HuH-7 (cell line): Measurements from ENCODE around the gene GSK3A.

ENCODE experiments used
- DNase-seq: peaks from one replicate; pipeline ENCODE4 v3.0.0; 2011; ENCODE audit warnings: low spot score

GSK3A gene

GRCh38 chr19:42225718-42226292 is 16.6 kb downstream of the GSK3A start:
- DNase-seq = no peak

DNA sequence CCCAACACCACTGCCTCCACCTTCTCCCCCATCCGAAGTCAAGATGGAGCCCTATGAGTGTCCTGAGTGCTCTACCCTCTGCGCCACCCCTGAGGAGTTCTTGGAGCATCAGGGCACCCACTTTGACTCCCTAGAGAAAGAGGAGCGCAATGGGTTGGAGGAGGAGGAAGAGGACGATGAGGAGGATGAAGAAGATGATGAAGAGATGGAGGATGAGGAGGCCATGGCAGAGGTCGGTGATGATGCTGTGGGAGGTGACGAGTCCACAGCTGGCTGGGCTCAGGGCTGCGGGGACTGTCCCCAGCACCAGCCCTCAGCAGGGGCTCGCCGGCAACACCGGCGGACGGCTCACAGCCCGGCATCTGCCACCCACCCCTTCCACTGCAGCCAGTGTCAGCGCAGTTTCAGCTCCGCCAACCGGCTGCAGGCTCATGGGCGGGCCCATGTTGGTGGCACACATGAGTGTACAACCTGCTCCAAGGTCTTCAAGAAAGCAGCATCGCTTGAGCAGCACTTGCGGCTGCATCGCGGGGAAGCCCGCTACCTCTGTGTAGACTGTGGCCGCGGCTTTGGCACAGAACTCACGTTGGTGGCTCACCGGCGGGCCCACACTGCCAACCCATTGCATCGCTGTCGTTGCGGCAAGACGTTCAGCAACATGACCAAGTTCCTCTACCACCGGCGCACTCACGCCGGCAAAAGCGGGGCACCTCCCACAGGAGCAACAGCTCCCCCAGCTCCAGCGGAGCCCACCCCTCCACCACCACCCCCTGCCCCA is 17.3 kb downstream of the GSK3A start:
- DNase-seq = no peak

GRCh38 chr19:42220751-42221097 is 21.7 kb downstream of the GSK3A start:
- DNase-seq = no peak

DNA sequence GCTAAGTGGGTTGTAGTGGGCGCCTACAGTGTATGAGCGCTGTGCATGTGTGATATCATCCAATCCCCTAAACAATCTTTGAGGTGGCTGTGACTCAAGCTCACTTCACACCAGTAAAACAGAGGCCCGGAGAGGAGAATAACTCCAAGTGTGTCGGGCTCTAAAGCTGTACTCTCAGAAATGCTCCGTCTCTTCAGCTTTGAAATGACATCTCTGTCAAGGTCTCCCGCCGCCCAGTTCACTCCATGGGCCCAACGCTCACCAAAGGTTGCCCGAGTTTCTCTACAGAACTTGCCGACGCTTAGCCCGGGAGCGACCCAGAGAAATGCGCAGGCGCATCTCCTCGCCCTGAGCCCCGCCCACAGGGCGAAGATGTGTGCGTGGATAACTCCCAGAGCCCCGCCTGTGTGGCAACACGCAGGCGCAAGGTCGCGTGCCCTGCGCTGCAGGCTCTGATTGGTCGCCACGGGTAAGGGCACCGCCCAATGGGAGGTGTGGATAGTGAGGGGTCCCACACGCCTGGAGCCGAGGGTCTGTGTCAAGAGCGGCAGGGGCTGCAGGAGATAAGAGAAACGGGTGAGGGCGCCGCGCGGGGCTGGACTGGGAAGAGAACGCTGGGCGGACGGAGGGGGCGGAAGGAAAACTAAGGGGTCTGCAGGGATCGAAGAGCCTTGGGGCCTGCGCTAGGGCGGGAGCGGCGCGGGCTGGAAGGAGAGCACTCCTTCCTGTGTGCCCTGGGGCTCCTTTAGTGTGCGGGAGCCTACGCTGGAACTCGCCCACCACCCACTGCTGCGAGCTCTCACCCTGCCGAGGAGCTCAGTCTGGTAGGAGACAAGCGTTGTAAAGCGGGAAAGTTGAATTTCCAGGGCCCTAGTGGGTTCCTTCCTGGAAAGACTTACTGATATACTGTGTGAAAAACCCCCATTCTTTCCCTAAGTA is 22.3 kb downstream of the GSK3A start, which contains the start of gene ZNF526:
Gene ZNF526, plus strand, starts transcription at position 501 of the 939 bp plus-strand sequence. CDS start 4,092 bp downstream, outside the sequence.
- peak; percentile 100 for DNase-seq

GRCh38 chr19:42217520-42218437 is 24.6 kb downstream of the GSK3A start, which contains the start of gene DEDD2:
DEDD2 (minus strand) TSS chr19:42217677; CDS start chr19:42217007, 670 bp downstream.
- DNase-seq = peak; percentile 96

GRCh38 chr19:42216653-42217519 is 25.5 kb downstream of the GSK3A start:
- DNase-seq = peak; percentile 67

DNA sequence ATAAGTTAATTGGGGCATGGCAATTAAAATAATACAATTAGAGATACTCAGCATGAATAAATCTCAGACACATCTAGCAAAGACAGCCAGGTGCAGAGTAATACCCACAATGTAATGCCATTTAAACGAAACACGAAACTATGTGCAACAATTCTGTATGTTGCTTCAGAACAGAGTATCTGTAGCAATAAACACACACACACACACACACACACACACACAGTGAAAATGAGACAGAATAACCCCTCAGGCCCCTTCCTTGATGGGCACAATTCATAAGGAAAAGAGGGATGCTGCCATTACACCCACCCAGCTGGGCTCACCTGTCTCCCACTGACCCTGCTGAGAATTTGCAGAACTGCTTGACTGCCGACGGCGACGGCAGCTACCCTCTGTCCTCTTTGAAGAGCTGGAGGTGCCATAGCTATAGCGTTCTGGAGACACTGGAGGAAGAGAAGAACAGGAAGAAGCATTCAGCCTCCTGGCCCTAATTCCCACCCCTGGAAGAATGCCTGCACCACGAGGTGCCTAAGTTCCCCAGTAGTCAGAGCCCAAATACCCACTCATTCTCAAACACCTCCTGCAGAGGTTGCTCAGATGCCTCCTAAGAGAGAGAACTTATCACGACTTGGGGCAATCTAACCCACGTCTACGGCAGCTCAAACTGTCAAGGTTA is 27.5 kb downstream of the GSK3A start:
- DNase-seq = no peak

DNA sequence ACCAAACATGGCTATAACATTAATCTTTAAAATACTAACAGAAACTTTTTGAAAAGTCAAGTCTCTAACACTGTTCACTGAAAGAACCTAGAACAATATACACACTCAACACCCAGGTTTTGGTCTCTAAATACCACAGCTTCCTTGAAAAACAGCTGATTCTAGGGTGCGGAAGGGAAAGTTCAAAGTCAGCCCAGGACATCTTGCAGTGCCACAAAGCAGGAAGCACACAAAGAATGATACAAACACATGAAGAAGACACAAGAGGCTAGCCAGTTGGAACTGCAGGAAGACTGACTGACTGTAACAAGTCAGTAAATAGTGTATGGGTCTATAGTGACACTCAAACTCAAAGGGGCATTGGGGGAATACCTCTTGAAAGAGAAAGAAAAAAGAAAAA is 29.5 kb downstream of the GSK3A start:
- no peak for DNase-seq

GRCh38 chr19:42208612-42209011 is 33.8 kb downstream of the GSK3A start:
- no peak for DNase-seq

- no peak for DNase-seq
Observed at GRCh38 chr19:42207767-42208271, 34.6 kb downstream of the GSK3A start.

GRCh38 chr19:42206871-42207755 is 35.3 kb downstream of the GSK3A start:
- no peak for DNase-seq

DNA sequence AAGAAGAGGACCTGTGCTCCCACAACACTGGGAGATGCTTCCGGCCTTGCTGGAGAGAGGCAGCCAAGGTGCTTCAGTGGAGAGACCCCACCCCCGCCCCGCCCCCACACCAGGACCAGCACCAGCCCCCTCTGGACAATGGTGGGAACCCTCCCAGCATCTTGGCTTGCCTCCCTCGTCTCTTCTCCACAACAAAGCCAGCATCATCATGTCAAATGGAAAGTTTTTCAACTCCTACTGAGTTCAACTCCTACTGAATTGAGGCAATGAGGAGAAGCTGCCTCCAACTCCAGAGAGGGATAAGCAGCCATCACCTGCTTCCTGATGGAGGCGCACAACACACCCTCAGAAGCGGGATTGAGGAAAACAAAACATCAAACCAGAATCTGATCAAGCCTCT is 37.7 kb downstream of the GSK3A start:
- no peak for DNase-seq

DNA sequence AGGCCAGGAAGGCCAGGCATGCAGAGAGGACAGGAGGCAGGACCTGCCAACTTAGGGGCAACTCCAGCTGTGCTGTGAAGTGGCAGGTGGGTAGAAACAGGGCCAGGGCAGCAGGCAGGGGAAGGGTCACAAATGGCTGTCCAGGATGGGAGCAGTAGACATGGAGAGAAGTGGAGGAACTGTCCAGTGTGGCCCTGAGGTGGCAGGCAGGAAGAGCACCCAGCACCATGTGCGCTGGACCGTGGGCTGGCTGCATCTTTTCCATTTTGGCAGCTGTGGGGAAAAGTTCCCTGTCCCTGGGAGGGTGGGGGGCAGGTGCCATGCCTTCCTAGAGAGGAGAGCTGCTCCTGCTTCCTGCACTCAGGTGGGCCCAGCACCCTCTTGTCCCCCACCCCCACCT is 38.7 kb downstream of the GSK3A start:
- no peak for DNase-seq

GRCh38 chr19:42202290-42202880 is 40.0 kb downstream of the GSK3A start:
- DNase-seq = no peak

GRCh38 chr19:42201489-42202289 is 40.7 kb downstream of the GSK3A start:
- DNase-seq = no peak

DNA sequence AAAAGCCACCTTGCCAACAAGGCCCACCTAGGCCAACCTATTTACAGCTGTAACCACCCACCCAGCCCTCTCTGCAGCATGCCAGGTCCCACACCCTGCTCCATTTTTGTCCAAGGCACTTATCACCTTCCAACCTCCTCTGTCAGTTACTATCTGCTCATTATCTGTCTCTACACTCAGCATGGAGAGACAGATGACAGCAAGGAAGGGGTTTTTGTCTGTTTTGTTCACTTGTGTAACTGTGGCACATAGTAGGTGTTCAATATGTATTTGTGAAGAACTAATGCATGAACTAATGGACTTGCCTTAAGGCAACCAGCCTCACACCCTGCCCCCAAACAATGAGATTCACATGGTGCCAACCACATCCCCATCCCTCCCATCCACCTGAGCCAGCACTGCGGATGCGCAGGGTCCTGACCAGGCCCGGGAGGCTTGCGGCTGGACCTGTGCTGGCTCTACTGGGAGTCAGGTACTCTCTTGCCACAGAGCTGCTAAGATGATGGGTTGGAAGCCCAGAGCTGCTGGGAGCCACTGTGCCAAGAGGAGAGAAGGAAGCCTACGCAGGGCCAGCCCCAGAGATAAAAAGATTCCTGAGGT is 42.2 kb downstream of the GSK3A start:
- DNase-seq = no peak
